AG10803 (cell line): ENCODE data around the gene HDAC9.

Source experiments
- DNase-seq: peaks from one replicate; pipeline ENCODE4 v3.0.0; 2010; ENCODE audit warnings: low read depth
- H3K4me3 ChIP-seq: 2 replicates; pipeline ENCODE4 v1.5.1; 2011; ENCODE audit warnings: mild to moderate bottlenecking, low read length, control low read depth
- TF ChIP-seq, protein P1 (sequence below): conservative IDR thresholded peaks from 2 replicates; pipeline ENCODE4 v1.5.1; 2011; ENCODE audit warnings: mild to moderate bottlenecking, low read length, control low read depth, inconsistent platforms

The HDAC9 gene

DNA sequence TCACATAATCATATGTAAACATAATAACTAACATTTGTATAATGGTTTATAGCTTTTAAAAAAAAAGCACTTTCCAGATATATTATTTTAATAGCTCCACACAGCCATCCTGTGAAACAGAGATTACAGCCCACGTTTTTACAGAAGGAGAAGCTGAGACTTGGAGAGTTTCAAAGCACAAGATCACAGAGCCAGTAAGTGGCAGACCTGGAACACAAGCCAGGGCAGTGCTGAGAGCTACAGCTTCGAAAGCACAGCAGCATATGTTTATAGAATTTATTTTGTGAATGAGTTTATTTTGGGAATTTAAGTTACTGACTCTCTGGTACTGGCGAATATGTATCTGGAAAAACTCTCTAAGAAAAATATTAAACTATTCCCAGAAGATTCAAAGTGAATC lies 149.4 kb downstream of the HDAC9 start:
- H3K4me3 ChIP-seq: no peak overlapping the region
- TF ChIP-seq, protein P1, sequence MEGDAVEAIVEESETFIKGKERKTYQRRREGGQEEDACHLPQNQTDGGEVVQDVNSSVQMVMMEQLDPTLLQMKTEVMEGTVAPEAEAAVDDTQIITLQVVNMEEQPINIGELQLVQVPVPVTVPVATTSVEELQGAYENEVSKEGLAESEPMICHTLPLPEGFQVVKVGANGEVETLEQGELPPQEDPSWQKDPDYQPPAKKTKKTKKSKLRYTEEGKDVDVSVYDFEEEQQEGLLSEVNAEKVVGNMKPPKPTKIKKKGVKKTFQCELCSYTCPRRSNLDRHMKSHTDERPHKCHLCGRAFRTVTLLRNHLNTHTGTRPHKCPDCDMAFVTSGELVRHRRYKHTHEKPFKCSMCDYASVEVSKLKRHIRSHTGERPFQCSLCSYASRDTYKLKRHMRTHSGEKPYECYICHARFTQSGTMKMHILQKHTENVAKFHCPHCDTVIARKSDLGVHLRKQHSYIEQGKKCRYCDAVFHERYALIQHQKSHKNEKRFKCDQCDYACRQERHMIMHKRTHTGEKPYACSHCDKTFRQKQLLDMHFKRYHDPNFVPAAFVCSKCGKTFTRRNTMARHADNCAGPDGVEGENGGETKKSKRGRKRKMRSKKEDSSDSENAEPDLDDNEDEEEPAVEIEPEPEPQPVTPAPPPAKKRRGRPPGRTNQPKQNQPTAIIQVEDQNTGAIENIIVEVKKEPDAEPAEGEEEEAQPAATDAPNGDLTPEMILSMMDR: no peak
- DNase-seq: no peak

DNA sequence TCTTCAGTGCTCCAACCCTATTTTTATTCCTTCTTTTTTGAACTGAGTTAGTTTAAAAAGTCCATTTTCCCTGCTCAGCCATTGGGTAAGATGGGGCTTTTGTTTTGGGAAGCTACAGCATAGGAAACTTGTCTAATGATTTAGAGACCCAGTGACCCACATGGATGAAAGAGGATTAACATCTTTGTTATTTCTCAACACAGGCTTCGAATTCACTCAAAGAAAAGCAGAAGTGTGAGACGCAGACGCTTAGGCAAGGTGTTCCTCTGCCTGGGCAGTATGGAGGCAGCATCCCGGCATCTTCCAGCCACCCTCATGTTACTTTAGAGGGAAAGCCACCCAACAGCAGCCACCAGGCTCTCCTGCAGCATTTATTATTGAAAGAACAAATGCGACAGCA lies 152.0 kb downstream of the HDAC9 start:
- H3K4me3 ChIP-seq: no peak overlapping the region
- TF ChIP-seq, protein P1: no peak
- no peak for DNase-seq

DNA sequence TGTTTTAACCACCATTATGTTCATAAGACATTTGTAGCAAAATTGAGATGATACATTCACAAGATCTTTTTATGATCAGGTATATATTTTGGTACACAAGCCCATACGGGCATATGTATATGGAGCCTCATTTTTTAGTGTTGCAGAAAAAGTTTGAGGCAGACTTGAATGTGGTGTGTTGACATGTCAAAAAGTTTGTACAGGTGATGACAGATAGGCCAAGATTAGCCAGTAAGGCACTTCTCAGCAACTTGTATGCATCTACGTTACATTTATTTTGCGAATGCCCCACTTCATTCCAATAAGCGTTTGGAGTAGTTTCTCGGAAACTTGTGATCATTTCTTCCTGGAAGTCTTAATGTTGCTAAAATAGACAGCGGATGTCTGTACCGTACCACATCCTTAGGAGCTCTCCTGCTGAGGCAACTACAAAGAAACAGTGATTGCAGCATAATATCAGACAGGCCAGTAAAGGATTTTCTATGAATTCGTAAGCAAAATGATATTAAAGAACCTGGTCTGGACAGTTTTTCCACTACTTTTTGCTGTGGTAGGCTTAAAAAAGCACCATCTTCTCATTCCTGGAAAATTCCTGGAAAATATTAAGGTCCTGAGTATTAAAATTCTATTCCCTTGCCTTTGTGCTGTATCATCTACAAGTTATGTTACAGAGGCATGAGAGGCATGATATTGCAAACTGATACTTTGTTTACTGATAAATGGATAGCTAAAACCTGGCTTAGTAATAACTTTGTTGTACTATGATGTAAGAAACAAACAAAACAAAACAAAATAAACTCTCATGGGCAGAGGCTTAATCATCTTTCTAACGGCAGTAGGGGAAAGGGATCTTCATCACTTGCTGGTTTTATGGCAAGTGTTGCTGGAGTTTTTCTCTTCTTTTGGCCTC lies 153.6 kb downstream of the HDAC9 start:
- TF ChIP-seq, protein P1: no peak
- DNase-seq: no peak
- no peak overlapping the region for H3K4me3 ChIP-seq

DNA sequence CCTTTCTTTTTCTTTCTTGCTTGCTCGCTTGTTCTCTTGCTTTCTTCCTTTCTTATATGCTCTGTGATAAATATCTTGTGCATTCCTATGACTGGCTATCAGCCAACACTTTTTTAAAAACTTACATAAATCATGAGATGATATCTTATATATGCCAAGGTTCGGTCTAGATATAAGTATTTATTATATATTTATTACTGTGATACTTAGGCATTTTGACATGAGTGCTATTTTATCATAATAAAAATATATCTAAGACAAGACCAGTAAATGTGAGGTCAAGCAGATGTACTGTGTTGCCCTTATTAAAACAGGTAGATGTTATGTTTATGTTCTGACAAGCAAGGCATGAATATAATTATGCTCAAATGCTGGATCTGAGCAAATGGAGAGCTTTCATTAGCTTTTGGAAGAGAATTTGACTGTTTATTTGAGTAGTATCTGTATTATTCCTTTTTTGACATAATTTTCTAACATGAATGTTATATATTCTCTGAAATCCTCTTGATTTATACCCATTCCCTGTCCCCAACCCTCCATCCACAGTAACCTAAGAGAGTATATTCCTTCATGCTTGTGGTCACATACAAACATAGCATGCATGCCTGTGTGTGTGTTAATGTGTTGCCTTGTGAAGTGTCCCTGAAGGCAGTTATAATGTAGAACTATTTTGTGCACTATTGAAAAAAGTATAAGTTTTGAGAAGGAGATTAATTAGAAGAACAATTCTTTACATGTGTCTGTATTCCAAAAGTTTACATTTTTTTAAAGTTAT lies 158.0 kb downstream of the HDAC9 start:
- TF ChIP-seq, protein P1: no peak
- H3K4me3 ChIP-seq: no peak overlapping the region
- DNase-seq: peak; percentile 56

DNA sequence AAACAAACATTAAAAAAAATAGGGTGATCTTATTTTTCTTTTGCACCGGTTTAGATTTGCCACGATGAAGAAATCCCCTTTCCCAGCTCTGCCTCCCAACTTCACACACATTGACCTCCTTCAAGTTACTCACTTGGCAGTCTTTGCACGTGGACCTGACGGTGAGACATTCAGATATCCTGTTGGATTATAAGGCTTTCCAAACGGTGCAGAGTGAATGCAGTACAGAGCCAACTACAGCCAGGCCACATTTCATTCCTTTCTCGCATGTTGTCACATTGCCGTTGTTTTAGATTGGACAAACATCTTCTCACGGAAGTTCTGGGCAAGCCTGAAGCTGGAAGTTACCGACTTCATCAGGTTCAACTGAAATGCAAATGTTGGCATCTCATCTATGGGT lies 159.2 kb downstream of the HDAC9 start:
- no peak for DNase-seq
- TF ChIP-seq, protein P1: no peak
- no peak overlapping the region for H3K4me3 ChIP-seq

DNA sequence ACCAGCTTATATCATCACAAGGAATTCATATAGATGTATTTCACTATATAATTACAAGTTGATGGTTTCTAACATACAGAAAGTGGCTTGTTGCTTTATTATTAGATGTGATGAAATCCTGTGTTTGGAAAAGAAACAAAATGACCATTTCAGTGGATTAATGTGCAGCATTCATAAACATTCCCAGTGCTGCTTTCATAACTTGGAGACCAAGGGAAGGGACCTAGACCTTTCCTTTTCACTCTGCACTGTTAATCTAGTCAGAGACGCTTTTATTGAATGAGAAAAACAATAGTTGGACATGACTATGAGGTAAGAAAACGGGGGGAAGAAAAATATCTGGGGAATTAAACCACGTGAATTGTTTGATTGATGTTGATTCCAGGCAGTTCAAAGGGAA lies 160.0 kb downstream of the HDAC9 start:
- TF ChIP-seq, protein P1: no peak
- no peak overlapping the region for H3K4me3 ChIP-seq
- no peak for DNase-seq
